Measurements from ENCODE around the gene RPS18.
"Not testable (repeated sequence)": the region's sequence is repeated elsewhere in the genome, so short reads cannot be mapped to it uniquely, and the experiment has no call there.

RPS18 gene

GRCh38 chr6:33273129-33273923, 1.5 kb downstream of the RPS18 start:
- no peak for DNase-seq

DNA sequence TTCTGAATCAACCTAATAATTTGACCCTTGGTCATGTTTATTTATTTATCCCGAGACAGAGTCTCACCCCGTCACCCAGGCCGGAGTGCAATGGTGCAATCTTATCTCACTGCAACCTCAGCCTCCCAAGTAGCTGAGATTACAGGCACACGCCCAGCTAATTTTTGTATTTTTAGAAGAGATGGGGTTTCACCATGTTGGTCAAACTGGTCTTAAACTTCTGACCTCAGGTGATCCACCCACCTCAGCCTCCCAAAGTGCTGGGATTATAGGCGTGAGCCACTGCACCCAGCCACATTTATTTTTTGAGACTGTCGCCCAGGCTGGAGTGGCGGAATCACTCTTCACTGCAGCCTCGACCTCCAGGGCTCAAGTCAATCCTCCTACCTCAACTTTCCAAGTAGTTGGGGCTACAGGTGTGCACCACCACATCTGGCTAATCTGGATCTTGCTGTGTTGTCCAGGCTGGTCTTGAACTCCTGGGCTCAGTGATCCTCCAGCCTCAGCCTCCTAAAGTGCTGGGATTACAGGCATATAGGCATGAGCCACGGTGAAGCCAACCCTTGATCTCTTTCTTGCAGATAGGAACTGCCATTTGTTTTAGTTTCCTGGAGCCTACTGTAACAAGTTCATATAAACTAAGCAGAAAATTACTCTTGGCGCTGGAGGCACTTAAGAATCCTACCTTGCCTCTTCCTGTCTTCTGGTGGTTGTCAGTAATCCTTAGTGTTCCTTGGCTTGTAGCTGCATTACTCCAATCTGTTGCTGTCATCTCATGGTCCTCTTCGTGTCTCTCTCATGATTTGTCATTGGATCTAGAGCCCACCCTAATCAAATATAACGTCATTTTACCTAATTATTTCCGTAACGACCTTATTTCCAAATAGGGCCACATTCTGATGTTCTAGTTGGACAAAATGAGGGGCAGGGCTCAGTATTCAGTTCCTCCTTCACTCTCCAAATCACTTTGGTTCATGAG, 2.3 kb downstream of the RPS18 start:
- no peak for DNase-seq

GRCh38 chr6:33275795-33276580, 4.1 kb downstream of the RPS18 start:
- DNase-seq = not testable (repeated sequence)

DNA sequence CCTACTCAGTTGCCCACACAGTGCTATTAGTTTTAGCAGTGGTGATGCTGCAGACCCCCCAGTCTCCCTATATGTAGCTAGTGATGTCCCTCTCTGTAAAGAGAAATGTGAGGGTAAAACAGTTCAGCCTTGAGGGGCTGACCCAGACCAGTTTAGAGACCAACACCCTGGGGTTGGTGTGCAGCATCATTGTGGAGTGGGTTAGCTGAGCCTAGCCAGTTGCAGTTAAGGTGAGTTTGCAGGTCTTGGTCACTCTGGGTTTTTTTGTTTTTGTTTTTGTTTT, 4.6 kb downstream of the RPS18 start:
- DNase-seq = no peak

DNA sequence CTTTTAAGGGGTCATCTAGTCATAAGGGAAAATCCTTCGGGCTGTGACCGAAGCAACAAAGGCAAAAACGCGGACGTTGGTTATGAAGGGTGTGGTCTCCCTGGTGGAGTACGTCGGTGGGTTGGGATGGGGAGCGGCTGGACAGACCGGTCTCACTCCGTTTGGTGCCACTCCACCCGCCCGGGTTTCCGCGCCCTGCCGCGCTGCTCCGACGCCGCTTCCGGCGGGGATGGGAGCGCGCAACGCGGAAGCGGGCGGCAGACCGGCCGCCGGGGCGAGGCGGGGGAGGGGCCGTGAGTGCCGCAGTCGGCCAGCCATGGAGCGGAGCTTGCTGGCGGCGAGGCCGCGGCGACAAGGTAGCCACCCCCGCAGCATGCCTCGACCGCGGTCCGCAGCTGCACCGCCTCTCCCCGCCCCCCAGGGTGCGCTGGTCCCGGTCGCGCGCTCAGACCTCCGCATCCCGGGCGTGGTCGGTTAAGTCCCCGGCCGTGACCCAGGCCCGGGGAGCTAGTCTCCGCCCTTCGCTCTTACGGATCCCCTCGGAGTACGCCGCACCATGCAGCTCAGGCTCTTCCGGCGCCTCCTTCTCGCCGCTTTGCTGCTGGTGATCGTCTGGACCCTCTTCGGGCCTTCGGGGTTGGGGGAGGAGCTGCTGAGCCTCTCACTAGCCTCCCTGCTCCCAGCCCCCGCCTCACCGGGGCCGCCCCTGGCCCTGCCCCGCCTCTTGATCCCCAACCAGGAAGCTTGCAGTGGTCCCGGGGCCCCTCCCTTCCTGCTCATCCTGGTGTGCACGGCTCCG, 5.2 kb downstream of the RPS18 start, which contains the start of gene B3GALT4:
Gene B3GALT4, plus strand, starts transcription at position 260 of the 799 bp plus-strand sequence. Its CDS starts 297 bp downstream, at position 557.
- DNase-seq = peak; percentile 90

DNA sequence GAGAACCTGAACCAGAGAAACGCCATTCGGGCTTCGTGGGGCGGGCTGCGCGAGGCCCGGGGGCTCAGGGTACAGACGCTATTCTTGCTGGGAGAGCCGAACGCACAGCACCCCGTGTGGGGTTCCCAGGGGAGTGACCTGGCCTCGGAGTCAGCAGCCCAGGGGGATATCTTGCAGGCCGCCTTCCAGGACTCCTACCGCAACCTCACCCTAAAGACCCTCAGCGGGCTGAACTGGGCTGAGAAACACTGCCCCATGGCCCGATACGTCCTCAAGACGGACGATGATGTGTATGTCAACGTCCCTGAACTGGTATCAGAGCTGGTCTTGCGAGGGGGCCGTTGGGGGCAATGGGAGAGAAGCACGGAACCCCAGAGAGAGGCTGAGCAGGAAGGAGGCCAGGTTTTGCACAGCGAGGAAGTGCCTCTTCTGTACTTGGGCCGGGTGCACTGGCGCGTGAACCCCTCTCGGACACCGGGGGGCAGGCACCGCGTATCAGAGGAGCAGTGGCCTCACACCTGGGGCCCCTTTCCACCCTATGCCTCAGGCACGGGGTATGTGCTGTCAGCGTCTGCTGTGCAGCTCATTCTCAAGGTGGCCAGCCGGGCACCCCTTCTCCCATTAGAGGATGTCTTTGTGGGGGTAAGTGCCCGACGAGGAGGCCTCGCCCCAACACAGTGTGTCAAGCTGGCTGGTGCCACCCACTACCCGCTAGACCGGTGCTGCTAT, 6.0 kb downstream of the RPS18 start:
- peak; percentile 76 for DNase-seq

GRCh38 chr6:33278392-33278741, 6.5 kb downstream of the RPS18 start:
- no peak for DNase-seq

GRCh38 chr6:33278810-33279209, 6.9 kb downstream of the RPS18 start:
- DNase-seq = no peak

DNA sequence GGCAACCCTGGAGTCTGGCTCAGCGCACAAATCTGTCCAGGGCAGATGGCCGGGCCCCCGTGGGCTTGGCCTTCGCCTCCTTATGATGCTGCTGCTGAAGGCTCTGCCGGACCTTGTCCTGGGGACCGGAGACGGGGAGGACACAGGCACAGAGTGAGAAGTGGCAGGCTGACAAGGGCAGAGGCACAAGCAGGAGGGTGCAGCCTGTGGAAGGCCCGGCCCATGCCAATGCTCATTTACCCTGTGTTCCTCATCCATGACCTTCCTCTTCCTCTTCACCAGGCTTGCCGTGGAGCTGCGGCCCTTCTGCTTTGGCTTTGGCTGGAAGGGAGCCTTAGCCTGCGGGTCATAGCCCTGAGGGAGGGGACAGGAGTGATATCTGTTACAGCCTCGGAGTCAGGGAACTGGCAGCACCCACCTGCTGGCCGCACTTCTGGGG, 7.4 kb downstream of the RPS18 start:
- no peak for DNase-seq

DNA sequence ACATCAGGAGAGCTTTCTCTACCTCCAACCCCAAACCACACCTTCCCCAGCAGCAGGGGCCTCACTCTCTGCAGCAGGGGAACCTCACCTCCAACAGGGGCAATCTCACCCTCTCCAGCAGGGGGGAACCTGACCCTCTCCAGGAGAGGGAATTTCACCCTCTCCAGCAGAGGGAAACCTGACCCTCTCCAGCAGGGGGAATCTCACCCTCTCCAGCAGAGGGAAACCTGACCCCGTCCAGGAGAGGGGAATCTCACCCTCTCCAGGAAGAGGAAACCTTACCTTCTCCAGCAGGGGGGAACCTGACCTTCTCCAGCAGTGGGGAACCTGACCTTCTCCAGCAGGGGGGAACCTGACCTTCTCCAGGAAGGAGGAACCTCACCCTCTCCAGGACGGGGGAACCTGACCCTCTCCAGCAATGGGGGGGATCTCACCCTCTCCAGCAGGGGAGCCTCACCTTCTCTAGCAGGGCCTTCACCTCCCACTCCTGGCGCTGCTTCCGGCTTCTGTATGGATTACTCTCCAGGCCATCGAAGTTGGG, 8.2 kb downstream of the RPS18 start:
- no peak for DNase-seq

DNA sequence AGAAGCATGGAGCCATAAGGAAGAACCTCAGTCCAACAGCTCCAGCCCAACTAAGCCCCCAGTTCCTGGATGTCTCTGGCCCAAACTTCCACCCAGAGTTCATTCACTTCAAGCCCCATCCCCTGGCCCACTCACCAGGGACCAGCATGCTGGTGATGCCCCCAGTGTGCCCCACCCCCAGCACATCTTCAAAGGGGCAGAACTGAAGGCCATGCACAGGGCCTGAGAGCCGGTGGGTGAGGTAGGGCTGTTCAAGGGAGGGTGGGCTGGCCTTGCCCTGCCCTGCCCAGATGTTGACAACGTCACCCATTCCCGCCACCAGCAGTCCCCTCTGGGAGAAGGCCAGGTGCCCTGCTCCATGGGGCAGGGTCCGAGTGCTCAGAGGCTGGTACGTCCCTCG, 8.7 kb downstream of the RPS18 start:
- DNase-seq = no peak

GRCh38 chr6:33285214-33285613, 13.3 kb downstream of the RPS18 start:
- DNase-seq = not testable (repeated sequence)

GRCh38 chr6:33286946-33287914, 15.4 kb downstream of the RPS18 start:
- no peak for DNase-seq

- DNase-seq = no peak
Measured at GRCh38 chr6:33288141-33288920, 16.5 kb downstream of the RPS18 start.

DNA sequence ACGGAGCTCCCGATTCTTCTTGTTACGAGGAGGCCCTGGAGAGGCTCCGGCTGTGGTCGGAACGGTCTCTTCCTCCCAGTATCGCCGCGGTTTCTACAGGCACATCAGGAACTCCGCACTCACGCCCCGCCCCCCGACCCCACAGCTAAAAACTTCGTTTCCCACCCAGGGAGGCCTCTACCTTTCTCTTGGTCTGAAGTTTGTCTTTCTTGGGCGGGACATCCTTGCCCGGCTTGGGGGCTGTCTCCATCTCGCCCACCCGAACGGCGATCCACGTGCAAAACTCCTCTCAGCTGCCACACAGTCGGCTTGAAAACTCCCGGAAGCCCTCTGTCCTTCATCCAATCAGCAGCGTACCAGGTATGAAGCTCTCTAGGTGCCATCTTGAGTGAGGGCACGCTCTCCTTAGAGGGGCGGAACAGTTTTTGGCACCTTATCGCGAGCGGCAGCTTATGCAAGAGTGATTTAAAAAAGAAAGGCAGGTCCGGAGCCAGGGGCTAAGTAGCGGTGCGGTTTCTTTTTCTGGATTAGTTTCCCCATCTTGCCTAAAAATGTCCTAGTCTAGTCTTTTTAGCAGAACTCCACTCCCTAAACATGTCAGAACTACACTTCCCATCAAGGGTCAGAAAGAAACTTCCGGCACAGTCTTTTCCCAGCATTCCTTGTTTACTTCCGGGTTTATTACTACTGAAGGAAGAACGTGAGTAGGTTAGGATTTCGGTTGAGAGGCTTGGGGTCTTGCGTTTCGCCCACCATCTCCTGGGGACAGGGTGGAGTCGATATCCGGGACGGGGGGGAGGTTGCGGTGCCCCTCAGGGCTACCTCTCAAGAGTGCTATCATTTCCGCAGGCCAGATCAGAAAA, 17.3 kb downstream of the RPS18 start, which contains the start of the genes PFDN6 and WDR46:
Gene PFDN6, plus strand, starts transcription at position 681 of the 863 bp plus-strand sequence. CDS start 256 bp downstream, outside the sequence.
Gene WDR46, minus strand, starts transcription at position 319 of the 863 bp plus-strand sequence. Its CDS starts 69 bp downstream, at position 250.
- DNase-seq = peak; percentile 93

GRCh38 chr6:33289784-33290315, 18.0 kb downstream of the RPS18 start:
- no peak for DNase-seq

DNA sequence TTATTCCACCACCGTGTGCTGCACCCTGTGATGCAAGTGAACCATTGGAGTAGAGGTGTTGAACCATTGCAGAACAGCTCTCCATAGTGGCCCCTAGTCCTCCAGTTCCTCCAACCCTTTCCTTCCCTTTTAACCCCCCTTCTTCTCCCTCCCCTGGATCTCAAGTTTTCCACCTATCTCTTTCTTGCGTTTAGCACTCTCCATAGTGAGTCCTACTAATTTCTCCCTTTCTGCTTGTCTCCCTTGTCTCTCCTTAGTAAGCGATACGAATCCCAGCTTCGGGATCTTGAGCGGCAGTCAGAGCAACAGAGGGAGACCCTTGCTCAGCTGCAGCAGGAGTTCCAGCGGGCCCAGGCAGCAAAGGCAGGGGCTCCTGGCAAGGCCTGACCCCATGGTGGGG, 18.6 kb downstream of the RPS18 start:
- no peak for DNase-seq

Data from activated effector memory CD4-positive, alpha-beta T cell treated with anti-CD3 and anti-CD28 coated beads, Interleukin-2, amount 50 U/mL, for 16 hours (primary cell).